Glomerular visceral epithelial cell (primary cell): Measurements from ENCODE around the gene BLID.

ENCODE experiments used
- DNase-seq: peaks from one replicate; pipeline ENCODE4 v3.0.0-alpha.2; 2016; ENCODE audit errors: extremely low spot score

BLID gene

DNA sequence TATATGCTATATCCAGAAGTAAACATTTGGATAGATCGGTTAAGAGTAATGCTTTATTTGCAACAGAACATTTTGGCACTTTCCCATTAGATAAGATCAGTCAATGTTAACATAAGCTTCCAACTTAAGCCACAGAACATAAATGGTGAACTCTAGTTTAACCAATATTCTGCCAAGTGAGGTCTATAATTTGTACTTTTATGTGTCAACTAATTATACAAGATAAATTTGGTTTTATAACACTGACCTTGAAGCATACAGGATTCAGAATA, 23.5 kb upstream of the BLID start:
- DNase-seq, result no peak

DNA sequence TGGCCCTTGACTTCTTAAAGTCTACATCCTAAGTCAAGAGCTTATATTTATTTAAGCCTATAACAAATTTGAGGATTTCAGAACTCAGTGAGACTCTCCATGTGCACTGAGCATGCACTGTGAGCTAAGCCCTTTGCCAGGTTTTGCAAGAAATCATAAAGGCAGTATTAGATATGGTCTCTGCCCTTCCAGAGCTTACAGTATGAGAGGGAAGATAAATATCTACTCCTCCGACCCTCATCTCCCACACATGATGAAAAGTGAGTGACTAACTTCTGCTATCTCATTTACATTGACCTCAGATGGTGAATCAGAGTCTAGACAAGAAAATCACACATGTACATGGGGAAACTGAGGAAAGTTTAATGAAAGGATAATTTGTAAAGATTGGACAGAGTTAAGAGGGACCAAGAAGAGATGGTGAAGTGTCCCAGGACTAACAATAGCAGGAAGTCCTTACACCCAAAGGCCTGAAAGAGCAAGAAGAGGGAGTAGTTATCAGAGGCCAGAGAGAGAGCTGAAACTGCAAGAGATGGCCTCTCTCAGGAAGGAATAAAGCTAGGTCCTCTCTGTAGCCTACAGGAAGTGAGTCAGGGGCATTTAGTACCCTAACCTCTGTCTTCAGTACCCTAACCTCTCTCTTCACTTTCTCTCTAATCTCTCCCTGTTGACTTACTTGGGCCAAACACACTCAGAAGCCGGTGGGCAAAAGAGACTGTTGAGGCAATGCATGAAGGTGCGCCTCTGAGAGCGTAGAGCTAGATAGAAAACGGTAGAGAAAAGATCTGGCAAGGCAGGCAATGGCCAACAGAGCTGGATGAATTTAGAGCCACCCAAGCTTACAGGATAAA, 23.0 kb upstream of the BLID start:
- DNase-seq, result no peak

GRCh38 chr11:122137078-122137793, 21.2 kb upstream of the BLID start:
- peak; percentile 39 for DNase-seq

DNA sequence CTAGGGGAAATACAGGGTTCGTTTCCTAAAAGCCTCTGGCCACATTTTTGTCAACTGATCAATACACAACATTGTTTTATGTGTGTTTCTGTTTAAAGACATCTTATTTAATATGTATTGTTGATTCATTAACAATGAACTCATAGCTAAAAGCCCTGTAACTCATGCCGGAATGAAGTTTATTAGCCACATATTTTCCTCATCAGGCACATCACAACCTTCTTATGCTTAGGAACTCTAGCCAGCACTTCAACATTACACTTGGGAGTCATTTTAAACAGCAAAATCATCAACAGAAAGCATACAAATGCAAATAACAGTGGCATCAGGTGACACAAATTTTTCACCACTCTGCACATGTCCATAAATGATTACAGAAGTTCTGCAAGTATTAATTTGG, 15.1 kb upstream of the BLID start:
- no peak for DNase-seq

DNA sequence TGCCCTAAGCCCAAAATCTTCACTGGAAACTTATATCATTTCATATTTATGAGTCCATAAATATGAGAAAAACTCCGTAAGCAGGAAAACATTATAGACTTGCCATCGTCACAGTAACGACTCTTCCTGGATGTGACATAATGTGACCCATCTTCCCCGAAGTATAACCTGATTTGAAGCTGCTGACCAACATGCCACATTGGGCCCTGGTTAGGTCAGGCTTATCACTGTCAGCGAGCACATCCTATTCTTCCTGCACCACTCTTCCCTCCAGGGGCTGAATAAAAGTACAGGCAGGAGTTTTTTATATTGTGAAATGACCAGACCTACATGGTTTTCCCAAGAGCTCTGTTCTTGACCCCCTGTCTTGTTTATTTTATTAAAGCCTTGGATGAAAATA, 12.1 kb upstream of the BLID start:
- no peak for DNase-seq

DNA sequence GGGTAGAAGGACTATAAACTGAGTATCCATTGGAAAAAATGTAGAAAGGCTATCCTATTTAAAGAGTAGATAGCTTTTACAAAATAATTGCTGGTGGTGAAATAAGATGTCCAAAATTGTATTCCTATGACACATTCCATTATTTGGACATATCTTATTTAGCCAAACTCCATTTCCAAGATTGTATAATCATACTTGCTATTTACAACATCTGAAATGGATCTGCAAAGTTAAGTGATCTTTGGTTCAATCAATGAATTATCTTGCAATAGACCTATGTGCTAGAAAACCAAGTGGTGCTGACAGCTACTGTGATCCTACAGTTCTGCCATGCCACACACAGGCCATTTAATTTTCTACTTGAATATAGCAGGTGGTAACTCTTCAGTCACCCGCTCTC, 11.0 kb upstream of the BLID start:
- DNase-seq, result no peak

DNA sequence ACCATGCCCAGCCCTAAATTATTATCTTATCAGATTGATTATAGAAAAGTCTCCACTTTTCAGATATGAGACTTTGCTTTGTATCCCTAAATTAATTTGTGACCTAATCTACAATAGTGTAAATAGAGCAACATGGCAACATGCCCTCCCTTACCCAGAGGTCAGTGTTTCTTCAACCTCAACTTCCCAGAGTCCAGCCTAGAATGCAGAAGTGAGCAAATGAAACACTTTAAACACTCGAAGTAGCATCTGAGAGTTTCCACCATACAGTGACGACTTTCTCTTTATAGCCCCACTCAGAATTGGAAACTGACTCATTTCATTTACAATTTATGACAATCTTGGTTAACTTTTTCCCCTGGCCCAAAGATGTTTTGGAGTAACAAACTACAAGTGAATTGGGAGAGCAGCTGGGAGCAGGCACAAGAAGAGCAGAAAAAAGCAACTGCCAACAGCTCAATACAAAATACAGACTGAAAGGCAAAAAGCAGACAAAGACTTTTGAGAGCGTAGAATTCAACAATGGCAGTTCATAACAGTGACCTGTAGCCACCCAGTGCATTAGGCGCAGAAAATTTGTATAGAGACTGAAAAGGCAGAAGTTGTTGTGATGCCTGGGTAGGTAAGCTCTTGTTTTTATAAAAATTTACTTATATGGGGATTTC, 10.1 kb upstream of the BLID start:
- no peak for DNase-seq

DNA sequence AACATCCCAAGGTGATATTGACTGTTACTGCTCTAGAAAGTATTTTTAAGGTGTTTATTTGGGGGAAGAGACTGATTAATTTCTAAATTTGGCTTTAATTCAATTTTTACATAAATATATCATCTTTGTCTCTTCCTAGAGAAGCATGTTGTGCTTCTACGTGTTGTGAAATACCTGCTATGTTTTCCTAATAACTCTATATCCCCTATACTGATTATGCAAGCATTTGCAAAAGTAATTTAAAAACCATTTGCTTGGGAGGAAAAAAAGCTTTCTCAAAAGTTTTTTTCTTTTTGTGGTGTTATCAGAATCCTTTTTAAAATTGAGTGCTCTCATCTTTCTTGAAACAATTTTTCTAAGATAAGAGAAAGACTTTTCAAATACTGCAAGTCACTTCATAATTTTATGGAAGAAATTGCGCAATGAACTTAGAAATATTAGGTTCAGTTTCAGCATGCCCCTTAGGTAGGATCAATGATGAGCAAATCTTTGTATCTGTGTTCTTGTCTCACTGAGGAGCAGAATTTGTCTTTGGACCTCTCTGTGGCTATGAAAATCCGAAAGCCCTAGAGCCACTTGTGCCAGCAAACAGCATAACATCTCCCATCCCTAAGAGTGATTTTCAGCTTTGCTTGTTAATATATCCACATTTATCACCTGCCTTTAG, 7.4 kb upstream of the BLID start:
- no peak for DNase-seq

DNA sequence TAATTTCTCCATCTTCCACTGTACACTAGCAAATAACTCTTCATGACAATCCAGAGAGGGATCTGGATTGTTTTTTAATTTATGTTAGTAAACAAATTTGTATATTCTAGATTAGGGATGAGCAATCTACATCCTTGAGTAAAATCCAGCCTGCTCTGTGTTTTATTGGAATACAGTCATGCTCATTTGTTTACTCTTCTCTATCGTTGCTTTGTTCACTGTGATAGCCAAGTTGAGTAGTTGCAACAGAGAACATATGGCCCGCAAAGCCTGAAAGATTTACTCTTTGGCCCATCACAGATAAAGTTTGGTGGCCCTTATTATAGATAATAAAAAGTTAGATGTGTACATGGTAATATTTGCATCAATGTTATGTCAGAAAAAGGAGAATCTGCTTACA, 6.2 kb upstream of the BLID start:
- no peak for DNase-seq

- no peak for DNase-seq
Observed at GRCh38 chr11:122120096-122120495, 4.1 kb upstream of the BLID start.

- no peak for DNase-seq
Observed at GRCh38 chr11:122116591-122116990, 576 bp upstream of the BLID start.

GRCh38 chr11:122114976-122115375, 1.0 kb downstream of the BLID start:
- DNase-seq, result no peak

DNA sequence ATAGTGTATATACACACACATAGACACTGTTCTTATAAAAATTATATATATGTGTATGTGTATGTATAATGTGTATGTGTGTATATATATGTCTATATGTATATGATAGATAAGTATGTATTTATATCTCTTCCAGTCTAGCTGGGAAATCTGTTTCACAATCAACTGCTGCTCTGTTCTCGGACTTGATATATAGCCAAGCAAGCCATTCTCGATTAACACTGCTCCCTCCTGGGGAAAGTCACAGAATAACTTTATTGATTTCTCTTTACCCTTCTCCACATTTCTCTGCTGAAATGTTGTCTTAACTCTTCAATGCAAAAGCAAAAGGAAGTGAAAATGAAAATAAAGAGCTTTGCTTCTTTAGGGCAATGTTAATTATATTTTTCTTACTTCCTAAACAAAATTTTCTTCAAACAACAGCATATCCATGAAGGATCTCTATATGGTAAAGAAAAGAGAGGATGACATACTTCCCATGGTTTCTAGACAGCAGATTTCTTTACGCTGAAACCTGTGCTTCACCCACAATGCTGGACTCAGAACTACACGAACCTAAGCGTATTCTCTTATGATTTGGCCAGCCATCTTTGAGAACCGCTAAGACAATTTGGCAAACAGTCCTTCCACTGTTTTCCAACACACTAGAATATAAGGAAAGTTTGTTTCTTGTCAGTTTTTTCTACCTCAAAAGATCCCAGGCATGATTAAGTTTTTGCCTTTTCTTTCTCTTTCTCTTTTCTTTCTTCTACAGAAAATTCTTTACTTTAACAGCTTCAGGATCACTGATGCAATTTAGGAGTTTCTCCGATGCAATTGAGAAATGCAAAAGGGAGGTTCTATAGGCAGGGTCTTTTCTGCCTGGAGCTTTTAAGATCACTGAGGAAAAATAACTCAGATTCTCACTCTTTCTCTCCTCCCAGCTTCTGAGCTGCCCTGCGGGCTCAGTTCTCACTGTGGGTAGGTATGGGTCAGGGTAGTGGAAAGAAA, 1.9 kb downstream of the BLID start:
- DNase-seq, result no peak

GRCh38 chr11:122112470-122113365, 3.3 kb downstream of the BLID start:
- DNase-seq, result no peak

DNA sequence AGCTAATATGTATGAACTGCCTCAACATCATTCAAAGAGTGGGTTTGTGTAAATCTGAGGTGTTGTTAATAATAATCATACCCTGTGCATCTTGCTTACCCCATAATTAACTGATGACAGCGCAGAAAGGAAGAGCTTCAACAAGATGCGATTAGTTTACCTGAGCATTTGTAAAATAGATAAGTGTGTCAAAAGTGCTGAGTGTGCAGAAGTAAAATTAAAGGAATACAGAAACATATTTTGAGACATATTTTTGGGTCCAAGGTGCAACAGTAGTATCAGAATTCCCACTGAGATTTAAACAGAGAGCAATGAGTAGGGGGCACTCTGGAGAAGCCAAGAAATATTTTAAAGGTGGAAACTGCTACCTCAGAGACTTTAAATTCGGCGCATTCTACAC, 6.1 kb downstream of the BLID start:
- no peak for DNase-seq

GRCh38 chr11:122108828-122109227, 7.2 kb downstream of the BLID start:
- DNase-seq, result no peak

GRCh38 chr11:122108192-122108799, 7.7 kb downstream of the BLID start:
- peak; percentile 24 for DNase-seq

DNA sequence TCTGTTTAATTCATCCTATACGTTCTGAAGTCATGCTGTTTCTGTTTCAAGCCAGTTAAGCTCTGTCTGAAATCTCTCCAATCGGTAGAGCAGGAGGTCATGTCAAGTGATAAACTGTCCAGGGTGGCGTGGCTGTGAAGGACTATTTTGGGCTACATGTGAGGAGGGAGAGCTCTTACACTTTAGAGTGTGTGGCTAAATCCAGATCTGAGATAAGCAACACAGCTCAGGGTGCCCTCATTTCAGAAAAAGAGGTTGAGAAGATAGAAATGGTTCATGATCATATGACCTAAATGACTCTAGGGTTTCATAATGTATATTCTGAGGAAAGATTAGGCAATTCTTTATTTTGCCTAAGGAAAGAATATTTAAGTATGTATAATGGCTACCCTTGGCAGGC, 8.4 kb downstream of the BLID start:
- DNase-seq, result no peak

DNA sequence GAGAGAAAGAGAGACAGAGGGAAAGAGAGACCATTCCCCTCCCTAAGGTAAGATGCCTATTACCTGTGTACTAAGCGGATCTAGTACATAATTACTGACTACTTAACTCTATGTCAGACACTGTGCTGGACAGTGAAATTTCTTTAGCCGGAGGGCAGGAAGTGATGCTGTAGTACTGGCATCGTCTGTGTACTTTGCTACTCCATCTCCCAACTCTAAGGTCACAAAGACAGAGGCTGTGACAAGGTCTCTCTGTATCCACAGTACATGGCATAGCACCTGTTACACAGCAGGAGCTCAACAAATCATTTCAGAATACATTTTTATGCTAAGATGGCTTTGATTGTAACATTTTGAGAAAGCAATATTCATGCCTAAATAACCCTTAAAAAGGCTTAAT, 9.0 kb downstream of the BLID start:
- DNase-seq, result no peak
